IPS-18a (cell line): ENCODE data around the gene CD81.

ENCODE experiments used
- H3K27ac ChIP-seq: one replicate; pipeline ENCODE4 v1.5.1; 2013; ENCODE audit warnings: low read length
- H3K27me3 ChIP-seq: one replicate; pipeline ENCODE4 v1.6.1; 2013; ENCODE audit warnings: mild to moderate bottlenecking, low read length; ENCODE audit not compliant: control insufficient read depth, insufficient read depth
- H3K36me3 ChIP-seq: one replicate; pipeline ENCODE4 v1.6.1; 2013; ENCODE audit warnings: low read depth, low read length; ENCODE audit not compliant: control insufficient read depth
- H3K4me1 ChIP-seq: one replicate; pipeline ENCODE4 v1.6.1; 2013; ENCODE audit warnings: low read depth, low read length; ENCODE audit not compliant: control insufficient read depth
- H3K4me3 ChIP-seq: one replicate; pipeline ENCODE4 v1.5.1; 2013; ENCODE audit warnings: low read length
- H3K9ac ChIP-seq: one replicate; pipeline ENCODE4 v1.6.1; 2013; ENCODE audit warnings: mild to moderate bottlenecking, low read length, moderate library complexity
- H3K9me3 ChIP-seq: one replicate; pipeline ENCODE4 v1.6.1; 2013; ENCODE audit warnings: low read depth, low read length; ENCODE audit not compliant: control insufficient read depth

CD81 gene

DNA sequence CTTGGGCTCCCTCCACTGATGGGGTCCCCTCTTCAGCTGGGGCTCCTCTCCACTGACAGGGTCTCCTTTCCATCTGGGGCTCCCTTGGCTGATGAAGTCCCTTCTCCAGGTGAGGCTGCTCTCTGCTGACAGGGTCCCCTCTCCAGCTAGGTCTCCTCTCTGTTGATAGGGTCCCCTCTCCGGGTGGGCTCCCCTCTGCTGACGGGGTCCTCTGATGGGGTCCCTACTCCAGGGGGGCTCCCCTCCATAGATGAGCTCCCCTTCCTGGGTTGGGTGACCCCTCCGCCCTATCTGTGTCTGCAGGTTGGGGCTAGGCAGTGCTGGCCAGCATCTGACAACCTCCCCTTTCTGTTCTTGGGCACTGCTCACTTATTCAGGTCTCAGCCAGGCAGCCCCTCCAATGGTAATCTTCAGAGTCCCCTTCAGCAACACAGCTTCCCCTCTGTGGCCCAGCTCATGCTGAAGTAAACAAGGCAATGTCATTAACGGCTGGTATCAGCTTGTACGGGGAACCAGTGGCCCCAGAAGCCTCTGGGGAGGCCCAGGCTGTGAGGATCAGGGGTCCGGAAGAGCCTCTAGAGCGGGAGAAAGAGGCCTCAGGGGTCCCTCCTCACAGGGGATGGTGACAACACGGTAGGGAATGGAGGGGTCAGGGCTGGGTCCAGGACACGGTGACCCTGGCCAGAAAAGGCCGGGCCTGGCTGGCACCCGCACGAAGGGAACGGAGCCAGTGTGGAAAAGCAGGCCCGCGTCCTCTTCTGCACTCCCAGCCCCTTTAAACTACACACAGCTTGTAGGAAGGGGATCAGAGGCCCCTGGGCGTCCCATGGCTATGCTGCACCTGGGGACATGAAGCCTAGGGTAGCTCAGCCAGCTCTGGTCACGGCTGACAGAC is 9.6 kb upstream of the CD81 start:
- H3K4me1 ChIP-seq = no peaks in the 10 kb centered on the region
- H3K27me3 ChIP-seq = no peaks in the 10 kb centered on the region

DNA sequence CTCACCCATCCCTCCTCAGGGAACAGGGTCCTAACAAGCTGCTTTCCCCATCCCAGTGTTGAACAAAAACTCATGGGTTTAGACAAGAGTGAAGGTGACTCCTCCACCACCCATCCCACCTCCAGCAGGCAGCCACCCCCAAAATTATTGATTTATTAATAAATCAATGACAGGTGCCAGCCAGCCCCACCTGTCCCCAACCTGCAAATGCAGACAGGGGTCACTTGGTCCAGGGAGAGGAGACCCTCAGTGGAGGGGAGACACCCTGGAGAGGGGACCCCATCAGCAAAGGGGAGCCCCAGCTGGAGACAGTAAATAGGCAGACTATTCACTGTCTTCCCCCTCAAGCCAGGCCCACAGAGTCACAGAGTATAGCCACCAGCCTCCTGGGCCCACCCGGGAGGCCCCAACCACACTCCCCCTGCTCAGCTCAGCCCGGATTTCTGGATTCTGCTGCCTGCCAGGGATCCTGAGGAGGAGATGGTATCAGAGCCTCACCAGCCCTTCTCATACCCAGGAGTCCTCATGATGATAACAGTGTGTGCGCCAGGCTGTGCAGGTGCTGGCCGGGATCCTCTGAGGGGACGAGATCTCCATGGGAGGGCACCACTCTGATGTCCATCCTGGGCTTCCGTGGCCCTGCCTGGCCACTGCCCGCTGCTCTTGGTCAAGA is 8.8 kb upstream of the CD81 start:
- no peaks in the 10 kb centered on the region for H3K9me3 ChIP-seq
- H3K9ac ChIP-seq = no peak overlapping the region
- H3K4me3 ChIP-seq = no peak overlapping the region
- H3K4me1 ChIP-seq = no peaks in the 10 kb centered on the region
- H3K27ac ChIP-seq = no peak overlapping the region
- H3K27me3 ChIP-seq = no peaks in the 10 kb centered on the region
- H3K36me3 ChIP-seq = no peaks in the 10 kb centered on the region

More for the DNA sequence above, 9.6 kb upstream of the CD81 start:
- Histone ChIP-seq H3K36me3 (no peaks in the 10 kb centered on the region), H3K4me3 (no peak overlapping the region), H3K27ac (no peak overlapping the region), H3K9ac (no peak overlapping the region), H3K9me3 (no peaks in the 10 kb centered on the region)

DNA sequence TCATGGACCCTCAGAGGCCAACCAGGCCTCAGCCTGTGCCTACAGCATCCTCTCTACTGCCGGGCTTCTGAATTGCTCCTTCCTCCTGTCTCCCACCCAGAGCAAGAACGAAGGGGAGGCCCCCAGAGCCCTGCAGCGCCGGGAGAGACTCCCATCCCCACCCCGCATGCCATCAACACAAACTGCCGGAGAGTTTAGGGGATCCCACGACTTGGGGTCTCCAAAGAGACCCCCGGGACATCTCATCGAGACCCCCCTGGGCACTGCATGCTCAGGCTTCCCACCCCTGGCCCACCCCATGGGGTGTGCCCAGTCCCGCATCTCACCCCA is 8.3 kb upstream of the CD81 start:
- H3K27me3 ChIP-seq = no peaks in the 10 kb centered on the region
- H3K9me3 ChIP-seq = no peaks in the 10 kb centered on the region
- no peaks in the 10 kb centered on the region for H3K4me1 ChIP-seq
- no peak overlapping the region for H3K9ac ChIP-seq
- no peaks in the 10 kb centered on the region for H3K36me3 ChIP-seq
- H3K27ac ChIP-seq = no peak overlapping the region
- H3K4me3 ChIP-seq = no peak overlapping the region

GRCh38 chr11:2369320-2369719 is 7.8 kb upstream of the CD81 start:
- no peaks in the 10 kb centered on the region for H3K27me3 ChIP-seq
- H3K9ac ChIP-seq = no peak overlapping the region
- H3K27ac ChIP-seq = no peak overlapping the region
- H3K36me3 ChIP-seq = no peaks in the 10 kb centered on the region
- H3K4me3 ChIP-seq = no peak overlapping the region
- H3K4me1 ChIP-seq = no peaks in the 10 kb centered on the region
- H3K9me3 ChIP-seq = no peaks in the 10 kb centered on the region

DNA sequence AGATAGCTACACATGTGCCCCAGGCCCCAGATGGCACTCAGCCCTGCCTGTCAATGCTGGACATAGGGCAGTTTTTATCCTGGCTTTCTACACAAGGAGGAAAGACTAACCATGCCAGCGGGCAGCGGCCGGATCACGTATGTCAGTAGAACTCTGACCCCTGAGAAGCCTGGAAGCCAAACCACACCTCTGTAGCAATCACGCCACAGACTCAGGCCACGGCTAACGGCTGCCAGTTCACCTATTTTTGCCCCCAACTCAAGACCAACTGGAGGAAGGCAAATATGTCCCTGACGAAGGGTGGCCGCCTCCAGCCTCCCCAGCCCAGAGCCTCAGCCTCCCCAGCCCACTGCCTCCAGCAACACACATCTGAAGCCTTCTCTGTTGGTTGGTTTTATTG is 7.2 kb upstream of the CD81 start:
- H3K9ac ChIP-seq = no peak overlapping the region
- H3K27me3 ChIP-seq = no peaks in the 10 kb centered on the region
- H3K4me1 ChIP-seq = no peaks in the 10 kb centered on the region
- H3K27ac ChIP-seq = no peak overlapping the region
- H3K4me3 ChIP-seq = no peak overlapping the region
- H3K36me3 ChIP-seq = no peaks in the 10 kb centered on the region
- no peaks in the 10 kb centered on the region for H3K9me3 ChIP-seq

- Histone ChIP-seq H3K4me3 (no peak overlapping the region), H3K9ac (no peak overlapping the region), H3K27me3 (no peaks in the 10 kb centered on the region), H3K27ac (no peak overlapping the region), H3K4me1 (peaks cover 4% of the 10 kb centered on the region), H3K36me3 (no peaks in the 10 kb centered on the region), H3K9me3 (no peaks in the 10 kb centered on the region)
These were observed 2.5 kb upstream of the CD81 start for GRCh38 chr11:2374456-2375201.

GRCh38 chr11:2375341-2375853 is 1.7 kb upstream of the CD81 start:
- no peak overlapping the region for H3K27ac ChIP-seq
- no peaks in the 10 kb centered on the region for H3K36me3 ChIP-seq
- peaks cover 4% of the 10 kb centered on the region for H3K4me1 ChIP-seq
- H3K4me3 ChIP-seq = no peak overlapping the region
- H3K9ac ChIP-seq = no peak overlapping the region
- H3K27me3 ChIP-seq = no peaks in the 10 kb centered on the region
- H3K9me3 ChIP-seq = no peaks in the 10 kb centered on the region

DNA sequence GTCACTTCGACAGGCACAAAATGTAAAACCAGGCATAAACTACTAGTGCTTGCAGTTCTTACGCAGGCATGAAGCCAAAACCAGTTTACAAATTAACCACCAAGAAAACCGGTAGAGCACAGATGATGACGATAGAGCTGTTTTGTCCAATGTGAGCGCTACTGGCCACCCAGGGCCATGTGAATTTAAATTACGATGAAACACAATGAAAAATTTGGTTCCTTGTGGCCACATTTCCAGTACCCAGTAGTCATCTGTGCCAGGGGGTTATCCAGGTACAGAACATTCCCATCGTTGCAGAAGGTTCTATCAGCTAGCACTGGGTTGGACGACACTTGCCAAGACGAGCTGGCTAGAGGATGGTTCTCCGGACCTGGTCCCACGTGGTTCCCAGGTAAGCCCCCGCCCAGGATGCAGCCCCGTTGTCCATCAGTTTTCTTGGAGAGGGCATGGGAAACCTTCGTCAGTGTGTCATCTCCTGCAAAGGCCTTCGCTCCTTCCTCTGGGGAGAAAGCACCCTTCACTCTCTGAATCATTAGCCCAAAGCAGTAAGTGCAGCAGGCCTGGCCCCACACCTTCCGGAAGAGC is 1.1 kb upstream of the CD81 start:
- no peak overlapping the region for H3K27ac ChIP-seq
- no peak overlapping the region for H3K9ac ChIP-seq
- peaks cover 4% of the 10 kb centered on the region for H3K4me1 ChIP-seq
- no peaks in the 10 kb centered on the region for H3K9me3 ChIP-seq
- H3K36me3 ChIP-seq = no peaks in the 10 kb centered on the region
- H3K4me3 ChIP-seq = peak overlapping the region; percentile 67
- no peaks in the 10 kb centered on the region for H3K27me3 ChIP-seq

DNA sequence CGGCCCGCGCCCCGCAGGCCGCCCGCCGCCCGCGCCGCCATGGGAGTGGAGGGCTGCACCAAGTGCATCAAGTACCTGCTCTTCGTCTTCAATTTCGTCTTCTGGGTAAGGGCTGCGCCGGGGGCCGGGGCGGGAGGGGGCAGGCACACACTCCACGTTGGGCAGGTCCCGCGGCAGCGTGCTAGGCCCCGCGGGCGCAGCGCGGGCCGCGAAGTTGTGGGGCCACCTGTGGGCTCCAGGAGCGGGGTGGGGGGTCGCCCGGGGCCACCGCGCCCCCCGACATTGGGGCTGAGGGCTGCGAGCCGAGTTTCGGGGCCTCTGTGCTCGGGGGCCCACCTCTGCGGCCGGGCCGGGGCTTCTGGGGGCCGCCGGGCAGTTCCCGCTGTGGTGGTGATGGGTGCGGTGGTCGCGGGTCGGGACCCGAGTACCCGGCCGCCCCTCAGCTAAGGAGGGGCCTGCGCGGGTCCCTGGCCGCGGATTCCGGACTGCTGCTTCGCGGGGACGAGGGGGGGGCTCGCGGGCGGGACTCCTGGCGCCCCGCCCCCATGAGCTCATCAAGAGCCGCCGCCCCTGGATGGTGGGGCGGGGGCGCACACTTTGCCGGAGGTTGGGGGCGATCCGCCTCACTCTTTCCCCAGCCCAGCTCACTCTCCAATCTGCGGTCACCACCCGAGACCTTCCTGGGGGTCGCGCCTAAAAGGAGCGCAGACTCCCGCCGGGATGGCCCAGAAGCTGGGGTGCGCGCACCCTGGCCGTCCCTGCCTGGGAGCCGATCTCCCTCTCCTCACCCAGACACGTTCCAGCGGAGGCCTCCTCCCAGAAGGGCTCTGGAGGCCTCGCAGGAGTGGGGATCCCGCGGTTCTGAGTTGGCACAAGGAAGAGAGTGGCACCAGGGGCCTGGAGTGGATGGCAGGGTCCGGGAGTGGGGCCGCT is 667 bp downstream of the CD81 start:
- no peaks in the 10 kb centered on the region for H3K9me3 ChIP-seq
- no peaks in the 10 kb centered on the region for H3K27me3 ChIP-seq
- no peak overlapping the region for H3K27ac ChIP-seq
- H3K36me3 ChIP-seq = no peaks in the 10 kb centered on the region
- peaks cover 4% of the 10 kb centered on the region for H3K4me1 ChIP-seq
- H3K9ac ChIP-seq = peak overlapping the region; percentile 62
- H3K4me3 ChIP-seq = peak overlapping the region; percentile 66

GRCh38 chr11:2378527-2379210 is 1.6 kb downstream of the CD81 start:
- H3K9me3 ChIP-seq = no peaks in the 10 kb centered on the region
- H3K9ac ChIP-seq = peak overlapping the region; percentile 62
- peaks cover 4% of the 10 kb centered on the region for H3K4me1 ChIP-seq
- peak overlapping the region; percentile 66 for H3K4me3 ChIP-seq
- no peaks in the 10 kb centered on the region for H3K27me3 ChIP-seq
- H3K27ac ChIP-seq = no peak overlapping the region
- H3K36me3 ChIP-seq = no peaks in the 10 kb centered on the region
